COLO668 (cell line): ENCODE data around the gene MSRB2.

Experiments used
- DNase-seq: peaks from one replicate; lab custom pipeline; 2025; ENCODE audit not compliant: unreplicated experiment; lab: John Stamatoyannopoulos, UW

Gene MSRB2

DNA sequence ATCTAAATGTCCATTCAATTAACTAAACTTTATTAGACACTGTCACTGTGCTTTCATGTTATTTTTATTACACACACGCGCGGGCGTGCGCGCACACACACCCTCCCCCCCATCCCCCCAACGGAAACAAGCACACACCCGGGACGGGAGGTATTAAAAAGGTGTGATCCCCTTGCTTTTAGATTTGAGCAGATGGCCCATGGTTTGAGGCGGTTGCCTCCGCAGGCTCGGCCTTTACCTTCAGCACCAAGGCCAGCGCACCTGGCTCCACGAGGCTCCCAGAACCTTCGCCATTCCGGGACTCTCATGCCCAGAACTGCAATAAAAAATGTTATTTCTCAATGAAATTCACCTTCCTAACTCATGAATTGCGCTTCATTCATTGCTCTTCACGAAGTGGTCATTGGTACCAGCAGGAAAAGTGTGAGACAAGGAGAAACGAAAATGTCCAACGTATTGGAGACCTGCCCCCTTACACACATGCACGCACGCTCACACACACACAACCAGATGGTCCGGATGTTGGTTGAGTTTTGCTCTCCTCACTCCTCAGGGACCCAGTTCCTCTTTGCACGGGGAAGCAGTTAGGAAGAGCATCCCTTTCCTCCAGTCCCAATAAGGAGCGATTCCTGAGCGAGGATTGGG is 76.0 kb downstream of the MSRB2 start:
- DNase-seq, result no peak
